Stomach smooth muscle (tissue), 2 donors: ENCODE data around the gene PNPLA5.

ENCODE experiments used
- H3K27ac ChIP-seq: one replicate; pipeline ENCODE4 v1.7.0; 2013; ENCODE audit warnings: mild to moderate bottlenecking, low read length, inconsistent platforms
- H3K27me3 ChIP-seq, 2 donors: one replicate each; pipeline ENCODE4 v1.7.0; 2013; ENCODE audit warnings: low read length in 2 of 2; ENCODE audit not compliant: insufficient read depth in 2 of 2, control insufficient read depth in 1 of 2
- H3K36me3 ChIP-seq, 2 donors: one replicate each; pipeline ENCODE4 v1.7.0; 2013; ENCODE audit warnings: low read length in 2 of 2; ENCODE audit not compliant: control insufficient read depth in 2 of 2, insufficient read depth in 2 of 2
- H3K4me1 ChIP-seq: one replicate; pipeline ENCODE4 v1.7.0; 2013; ENCODE audit warnings: low read length; ENCODE audit not compliant: control insufficient read depth, insufficient read depth
- H3K4me3 ChIP-seq, 2 donors: one replicate each; pipeline ENCODE4 v1.7.0; 2013; ENCODE audit warnings: low read length in 2 of 2
- H3K9ac ChIP-seq, 2 donors: one replicate each; pipeline ENCODE4 v1.7.0; 2013; ENCODE audit warnings: low read length in 2 of 2, mild to moderate bottlenecking in 1 of 2
- H3K9me3 ChIP-seq, 2 donors: one replicate each; pipeline ENCODE4 v1.7.0; 2013; ENCODE audit warnings: low read length in 2 of 2; ENCODE audit not compliant: control insufficient read depth in 2 of 2
- donor health status: healthy.
- donor health status: Pancreatic carcinoma.

PNPLA5 gene

GRCh38 chr22:43854121-43854785, 37.6 kb downstream of the PNPLA5 start:
- H3K36me3 ChIP-seq, result no peaks in the 10 kb centered on the region
- H3K9ac ChIP-seq, result no peak overlapping the region
- no peaks in the 10 kb centered on the region for H3K4me1 ChIP-seq
- H3K9me3 ChIP-seq, result peaks cover 0 to 6% of the 10 kb centered on the region in 2 donors
- no peak overlapping the region for H3K4me3 ChIP-seq
- no peak overlapping the region for H3K27ac ChIP-seq
- H3K27me3 ChIP-seq, result peaks cover 0 to 16% of the 10 kb centered on the region in 2 donors

DNA sequence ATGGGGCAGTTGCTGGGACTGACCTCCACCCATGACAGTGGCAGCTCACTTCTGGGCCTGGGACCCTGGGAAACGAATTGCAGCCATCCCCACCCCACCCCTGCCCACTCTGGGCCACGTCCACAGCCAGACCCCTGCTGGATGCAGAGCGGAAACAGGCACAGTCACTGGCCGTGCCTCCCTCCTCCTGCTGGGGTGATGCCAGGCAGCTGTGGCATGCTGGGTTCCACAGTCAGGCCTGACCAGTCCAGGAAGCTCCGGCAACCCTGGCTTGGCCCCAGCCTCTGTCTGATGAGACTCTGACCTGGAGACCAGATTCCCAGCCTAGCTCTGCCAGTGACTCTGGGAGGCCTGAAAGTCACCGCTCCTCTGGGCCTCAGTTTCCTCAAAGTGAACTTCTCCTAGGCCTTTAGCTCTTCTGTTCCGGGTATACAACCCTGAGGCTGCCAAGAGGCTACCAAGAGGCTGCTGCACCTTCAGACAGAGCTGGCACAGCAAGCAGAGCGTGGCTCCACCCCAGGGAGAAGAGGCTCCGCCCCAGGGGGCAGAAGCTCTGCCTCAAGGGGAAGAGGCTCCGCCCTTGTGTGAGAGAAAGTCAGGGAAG, 38.4 kb downstream of the PNPLA5 start:
- H3K9me3 ChIP-seq, result peaks cover 0 to 6% of the 10 kb centered on the region in 2 donors
- H3K4me1 ChIP-seq, result no peaks in the 10 kb centered on the region
- no peak overlapping the region for H3K27ac ChIP-seq
- H3K27me3 ChIP-seq, result peaks cover 1 to 14% of the 10 kb centered on the region in 2 donors
- H3K4me3 ChIP-seq, result no peak overlapping the region
- no peak overlapping the region for H3K9ac ChIP-seq
- H3K36me3 ChIP-seq, result no peaks in the 10 kb centered on the region

DNA sequence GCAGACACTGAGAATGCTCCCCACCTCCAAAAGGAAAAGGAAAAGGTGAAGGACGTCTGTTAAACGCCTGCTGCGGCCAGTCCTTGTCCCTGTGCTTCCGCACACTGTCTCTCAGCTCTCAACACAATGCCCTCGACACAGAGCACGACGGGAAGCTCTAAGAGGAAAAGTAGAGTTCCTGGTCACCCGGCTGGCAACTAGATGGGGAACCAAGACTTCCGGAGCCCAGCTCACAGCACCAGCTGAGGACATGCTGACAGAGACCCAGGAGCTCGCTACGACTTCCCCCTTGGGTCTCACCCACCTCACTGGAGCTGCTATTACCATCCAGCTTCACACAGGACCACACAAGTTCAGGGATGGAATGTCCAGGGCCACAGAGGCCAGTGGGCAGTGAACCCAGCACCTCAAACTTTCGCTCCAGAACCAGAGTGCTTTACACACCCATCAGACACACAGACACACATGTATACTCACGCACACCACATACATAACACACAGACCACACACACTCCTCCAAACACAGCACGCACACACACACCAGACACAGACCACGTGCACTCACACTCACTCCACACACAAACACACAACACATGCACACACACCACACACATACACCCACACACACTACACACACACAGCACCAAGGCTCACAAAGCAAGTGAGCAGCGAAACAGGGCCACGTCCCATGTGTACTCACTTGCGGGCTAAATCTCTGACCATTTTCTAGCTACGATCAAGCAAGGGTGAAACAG, 39.1 kb downstream of the PNPLA5 start:
- H3K4me1 ChIP-seq, result no peaks in the 10 kb centered on the region
- peaks cover 0 to 6% of the 10 kb centered on the region in 2 donors for H3K9me3 ChIP-seq
- peaks cover 4 to 15% of the 10 kb centered on the region in 2 donors for H3K27me3 ChIP-seq
- no peak overlapping the region for H3K27ac ChIP-seq
- no peak overlapping the region for H3K4me3 ChIP-seq
- no peak overlapping the region for H3K9ac ChIP-seq
- no peaks in the 10 kb centered on the region for H3K36me3 ChIP-seq

DNA sequence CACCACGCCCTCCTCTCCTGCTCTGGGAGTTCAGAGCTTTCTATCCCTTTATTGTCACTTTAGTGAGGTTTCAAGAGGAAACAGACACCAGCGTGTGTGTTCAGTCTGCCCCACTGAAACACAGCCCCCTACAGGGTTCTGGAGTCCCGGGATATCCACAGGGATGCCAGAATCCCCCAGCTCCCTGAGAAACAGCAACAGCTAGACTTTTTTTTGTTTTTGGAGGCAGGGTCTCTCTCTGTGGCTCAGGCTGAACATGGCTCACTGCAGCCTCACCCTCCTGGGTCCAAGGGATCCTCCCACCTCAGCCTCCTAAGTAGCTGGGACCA, 39.9 kb downstream of the PNPLA5 start:
- Histone ChIP-seq H3K27ac (no peak overlapping the region), H3K27me3 (peaks cover 4 to 15% of the 10 kb centered on the region in 2 donors)

DNA sequence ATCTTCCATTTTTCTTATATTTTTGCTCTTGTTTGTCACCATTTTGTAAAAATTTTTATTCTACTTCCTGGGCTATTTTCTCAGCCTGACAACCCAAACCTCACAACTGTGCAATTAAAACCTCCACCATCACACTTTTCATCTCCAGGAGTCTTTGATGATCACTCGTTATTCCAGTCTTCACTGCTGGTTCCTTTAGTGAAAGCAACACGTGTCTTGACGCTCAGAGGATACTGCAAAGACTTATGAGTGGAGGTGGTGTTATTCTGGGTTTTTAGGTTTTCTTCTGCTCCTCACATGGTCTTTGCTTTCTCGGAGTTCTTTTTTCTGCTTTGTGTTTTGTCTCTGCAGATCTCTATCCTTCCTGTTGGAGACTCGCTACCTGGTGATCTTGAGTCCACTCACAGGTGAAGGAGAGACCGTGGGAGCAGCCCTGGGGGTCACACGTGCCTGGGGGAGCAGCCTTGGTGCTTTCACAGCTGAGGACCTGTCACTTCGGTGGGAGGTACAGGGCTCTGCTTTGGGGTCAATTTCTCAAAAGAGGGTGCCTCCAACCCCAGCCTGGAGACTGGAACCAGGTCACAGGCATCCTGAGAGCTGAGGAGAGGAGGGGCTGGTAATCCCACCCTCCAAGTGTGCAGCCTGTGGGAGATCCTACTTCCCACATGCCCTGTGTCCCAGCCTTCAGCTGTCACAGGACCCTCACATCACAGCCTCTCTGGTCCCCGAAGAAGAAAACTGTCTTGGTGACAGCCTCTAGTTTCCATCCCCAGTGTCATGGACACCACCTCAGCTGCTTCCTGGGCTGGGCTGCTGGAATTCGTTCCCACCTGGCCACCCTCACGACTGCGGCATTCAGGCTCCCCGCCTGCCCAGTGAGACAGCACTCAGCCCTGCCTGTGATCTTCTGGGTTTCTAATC, 40.5 kb downstream of the PNPLA5 start:
- no peak overlapping the region for H3K9ac ChIP-seq
- peaks cover 0 to 1% of the 10 kb centered on the region in 2 donors for H3K9me3 ChIP-seq
- H3K36me3 ChIP-seq, result no peaks in the 10 kb centered on the region
- peaks cover 4 to 15% of the 10 kb centered on the region in 2 donors for H3K27me3 ChIP-seq
- no peak overlapping the region for H3K27ac ChIP-seq
- H3K4me1 ChIP-seq, result no peaks in the 10 kb centered on the region
- no peak overlapping the region for H3K4me3 ChIP-seq

More for the DNA sequence above, 39.9 kb downstream of the PNPLA5 start:
- Histone ChIP-seq H3K36me3 (no peaks in the 10 kb centered on the region), H3K4me1 (no peaks in the 10 kb centered on the region), H3K9ac (no peak overlapping the region), H3K9me3 (peaks cover 0 to 6% of the 10 kb centered on the region in 2 donors), H3K4me3 (no peak overlapping the region)

DNA sequence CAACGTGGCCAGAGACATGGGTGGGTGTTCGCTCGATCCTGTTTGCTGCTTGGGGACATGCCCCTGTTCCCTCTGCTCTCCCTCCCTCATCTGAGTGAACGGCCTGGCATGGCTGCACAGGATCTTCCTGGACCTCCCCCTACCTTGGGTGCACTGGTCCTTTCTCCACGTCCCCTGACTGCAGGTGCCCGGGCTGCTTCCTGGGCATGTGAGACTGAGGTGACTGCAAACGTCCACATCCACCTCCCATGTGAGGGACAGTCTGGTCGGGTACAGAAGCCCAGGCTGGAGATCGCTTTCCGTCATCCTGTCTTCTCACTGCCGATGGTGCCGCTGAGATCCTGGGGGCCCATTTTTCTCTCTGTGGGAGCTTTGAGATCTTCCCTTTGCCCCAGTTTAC, 41.3 kb downstream of the PNPLA5 start:
- no peaks in the 10 kb centered on the region for H3K9me3 ChIP-seq
- no peak overlapping the region for H3K9ac ChIP-seq
- no peaks in the 10 kb centered on the region for H3K4me1 ChIP-seq
- no peak overlapping the region for H3K27ac ChIP-seq
- no peak overlapping the region for H3K4me3 ChIP-seq
- no peaks in the 10 kb centered on the region for H3K36me3 ChIP-seq
- H3K27me3 ChIP-seq, result peaks cover 4 to 15% of the 10 kb centered on the region in 2 donors

DNA sequence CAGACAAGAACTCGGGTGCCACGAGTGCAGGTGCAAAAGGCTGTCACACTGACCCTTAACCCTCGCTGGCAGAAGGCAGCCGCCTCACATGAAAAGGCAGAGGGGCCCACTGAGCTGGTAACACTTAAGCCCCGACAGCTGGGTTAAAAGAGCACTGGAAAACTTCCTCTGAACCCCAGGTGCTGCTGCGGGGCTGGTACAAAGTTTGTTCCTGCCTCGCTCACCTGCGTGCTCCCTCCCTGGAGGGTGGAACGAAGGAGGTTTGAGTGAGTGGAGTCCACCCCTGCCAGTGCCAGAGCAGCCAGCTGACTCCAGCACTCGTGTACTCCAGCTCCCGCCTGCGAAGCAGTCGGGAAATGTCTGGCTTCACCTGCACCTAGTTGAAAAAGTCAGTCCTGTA, 42.1 kb downstream of the PNPLA5 start:
- Histone ChIP-seq H3K4me3 (no peak overlapping the region), H3K4me1 (no peaks in the 10 kb centered on the region), H3K9me3 (no peaks in the 10 kb centered on the region), H3K27me3 (peaks cover 4 to 13% of the 10 kb centered on the region in 2 donors), H3K27ac (no peak overlapping the region), H3K9ac (no peak overlapping the region), H3K36me3 (no peaks in the 10 kb centered on the region)

GRCh38 chr22:43848366-43849171, 43.2 kb downstream of the PNPLA5 start:
- H3K27ac ChIP-seq, result no peak overlapping the region
- H3K4me1 ChIP-seq, result no peaks in the 10 kb centered on the region
- peaks cover 4 to 13% of the 10 kb centered on the region in 2 donors for H3K27me3 ChIP-seq
- H3K4me3 ChIP-seq, result no peak overlapping the region
- no peak overlapping the region for H3K9ac ChIP-seq
- no peaks in the 10 kb centered on the region for H3K36me3 ChIP-seq
- no peaks in the 10 kb centered on the region for H3K9me3 ChIP-seq

GRCh38 chr22:43847376-43848289, 44.2 kb downstream of the PNPLA5 start:
- H3K4me1 ChIP-seq, result no peaks in the 10 kb centered on the region
- H3K27ac ChIP-seq, result no peak overlapping the region
- peaks cover 4 to 8% of the 10 kb centered on the region in 2 donors for H3K27me3 ChIP-seq
- H3K9me3 ChIP-seq, result no peaks in the 10 kb centered on the region
- H3K36me3 ChIP-seq, result no peaks in the 10 kb centered on the region
- no peak overlapping the region for H3K4me3 ChIP-seq
- H3K9ac ChIP-seq, result no peak overlapping the region
